GM20000 (cell line): ENCODE results near the gene SMARCA2.

Experiments used
- DNase-seq: peaks from one replicate; pipeline ENCODE4 v3.0.0; 2012; ENCODE audit warnings: low spot score
- CTCF ChIP-seq: IDR thresholded peaks from 2 replicates; pipeline ENCODE4 v1.5.1; 2012; ENCODE audit warnings: mild to moderate bottlenecking, control low read depth; ENCODE audit errors: extremely low read depth, missing control alignments

SMARCA2 gene

GRCh38 chr9:2230362-2230761 is 215.2 kb downstream of the SMARCA2 start:
- no peak for TF ChIP-seq CTCF
- no peak for DNase-seq

- no peak for TF ChIP-seq CTCF
Measured at GRCh38 chr9:2231101-2231500, 216.0 kb downstream of the SMARCA2 start.

GRCh38 chr9:2231829-2232228 is 216.7 kb downstream of the SMARCA2 start:
- TF ChIP-seq CTCF, result no peak
- DNase-seq, result no peak

More at GRCh38 chr9:2231101-2231500, 216.0 kb downstream of the SMARCA2 start:
- DNase-seq, result no peak

- DNase-seq, result no peak
- no peak for TF ChIP-seq CTCF
Measured at GRCh38 chr9:2233274-2233673, 218.1 kb downstream of the SMARCA2 start.

GRCh38 chr9:2234371-2234893 is 219.3 kb downstream of the SMARCA2 start:
- DNase-seq, result no peak
- TF ChIP-seq CTCF, result no peak

- TF ChIP-seq CTCF, result no peak
- DNase-seq, result no peak
Measured at GRCh38 chr9:2235623-2236022, 220.5 kb downstream of the SMARCA2 start.

GRCh38 chr9:2236850-2237249 is 221.7 kb downstream of the SMARCA2 start:
- no peak for DNase-seq

More at GRCh38 chr9:2236850-2237249, 221.7 kb downstream of the SMARCA2 start:
- no peak for TF ChIP-seq CTCF
